Measurements from ENCODE around the gene CA4.

Gene CA4

GRCh38 chr17:60130466-60130865 is 19.3 kb upstream of the CA4 start:
- DNase-seq = no peak

DNA sequence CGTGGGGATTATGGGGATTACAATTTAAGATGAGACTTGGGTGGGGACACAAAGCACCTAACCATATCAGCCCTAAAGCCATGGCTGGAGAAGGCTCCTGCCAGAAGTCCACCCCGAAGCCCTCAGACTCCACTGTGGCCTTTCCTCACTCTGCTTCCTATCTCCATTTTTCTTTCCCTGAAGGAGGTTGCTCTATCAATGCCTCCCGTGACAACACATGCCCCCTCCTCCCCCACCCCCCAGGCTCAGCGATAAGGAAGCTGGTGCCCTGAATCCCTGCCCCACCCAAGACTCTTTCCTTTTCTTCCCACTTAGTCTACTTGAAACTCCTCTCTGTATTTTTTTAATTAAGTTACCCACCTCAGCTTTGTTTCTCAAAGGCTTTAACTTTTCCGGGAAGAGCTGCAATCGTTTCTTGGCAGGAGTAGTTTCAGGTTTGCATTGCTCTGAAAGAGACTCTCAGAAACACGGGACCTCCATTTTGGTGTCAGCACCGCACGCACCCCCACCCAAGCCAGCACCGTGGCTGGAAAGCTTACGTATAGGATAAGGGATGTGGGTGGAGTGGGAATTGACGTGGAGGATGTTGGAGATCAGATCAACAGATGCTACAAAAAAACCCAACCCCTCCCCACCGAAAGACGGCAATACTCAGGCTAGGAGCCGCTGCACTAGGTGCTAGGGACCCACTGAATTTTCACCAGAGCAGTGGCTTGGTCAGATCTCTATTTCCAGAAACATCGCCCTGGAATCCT is 15.2 kb upstream of the CA4 start:
- no peak for DNase-seq

DNA sequence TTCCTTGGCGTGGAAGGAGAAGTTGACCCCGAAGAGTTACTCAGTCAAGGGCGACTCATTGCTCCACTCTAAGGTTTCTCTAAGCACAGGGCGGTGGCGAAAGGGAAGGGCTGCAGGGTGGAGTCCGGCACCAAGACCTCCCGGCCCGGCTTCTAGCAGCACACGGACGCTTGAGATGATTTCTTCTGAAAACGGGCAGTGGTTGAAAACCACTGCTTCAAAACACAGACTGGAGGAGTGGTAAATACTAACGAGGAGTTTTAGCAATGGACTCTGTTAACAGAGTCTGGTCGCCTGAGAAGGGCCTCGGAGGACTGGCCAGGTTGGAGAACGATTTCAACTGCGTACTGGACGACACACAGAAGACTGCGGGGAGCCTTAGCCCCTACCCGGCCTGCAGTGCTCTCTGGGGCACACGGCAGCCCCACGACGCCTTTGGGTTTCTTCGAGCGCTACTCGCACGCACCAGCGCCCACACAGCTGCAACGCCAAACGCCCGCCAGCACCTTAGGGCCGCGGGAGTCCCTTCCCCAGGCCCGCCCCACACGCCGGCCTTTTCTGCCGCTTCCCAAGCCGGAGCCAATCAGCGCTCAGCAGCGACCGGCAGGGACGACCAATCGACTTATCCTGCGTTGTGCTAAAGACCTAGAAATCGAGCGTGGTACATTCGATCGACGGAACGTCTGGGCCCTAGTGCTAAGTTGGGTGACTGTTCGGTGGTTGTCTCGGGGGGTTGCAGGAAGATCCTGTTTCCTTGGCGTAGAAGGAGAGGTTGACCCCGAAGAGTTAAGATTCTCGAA is 14.4 kb upstream of the CA4 start:
- peak; percentile 75 to 78 for DNase-seq

DNA sequence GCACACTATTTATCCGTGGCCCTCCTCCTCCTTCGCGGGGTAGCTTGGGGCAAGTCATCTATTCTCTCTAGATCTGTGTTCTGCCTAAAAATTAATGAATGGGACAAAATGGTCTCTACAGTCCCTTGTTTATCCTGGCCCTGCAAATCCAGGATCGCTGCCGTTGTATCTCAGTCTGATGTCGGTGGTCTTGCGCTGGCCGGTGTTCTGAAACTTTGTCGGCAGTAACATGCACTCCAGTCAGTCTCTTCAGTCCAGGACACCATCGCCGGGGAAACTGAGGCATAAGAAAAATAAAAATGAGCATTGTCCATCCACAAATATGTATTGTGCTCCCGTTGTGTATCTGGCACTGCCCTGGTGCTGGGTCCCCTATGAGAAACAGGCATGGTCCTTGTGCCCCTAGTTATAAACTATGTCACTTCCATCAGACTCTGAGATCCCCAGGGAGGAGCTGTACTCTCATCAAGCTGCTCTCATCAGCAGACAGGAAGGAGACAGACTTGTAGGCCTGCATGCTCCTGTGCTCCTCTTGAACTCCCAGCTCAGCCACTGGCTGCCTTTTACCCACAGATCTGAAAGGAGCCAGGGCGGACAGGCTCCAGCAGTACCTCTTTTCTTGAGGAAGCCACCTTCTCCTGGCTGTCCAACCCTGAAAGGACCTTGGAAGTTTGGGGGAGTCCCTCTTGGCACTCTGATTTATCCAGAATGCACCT is 13.7 kb upstream of the CA4 start:
- no peak for DNase-seq

GRCh38 chr17:60137731-60138130 is 12.0 kb upstream of the CA4 start:
- no peak for DNase-seq

GRCh38 chr17:60138769-60139437 is 10.9 kb upstream of the CA4 start:
- no peak for DNase-seq

DNA sequence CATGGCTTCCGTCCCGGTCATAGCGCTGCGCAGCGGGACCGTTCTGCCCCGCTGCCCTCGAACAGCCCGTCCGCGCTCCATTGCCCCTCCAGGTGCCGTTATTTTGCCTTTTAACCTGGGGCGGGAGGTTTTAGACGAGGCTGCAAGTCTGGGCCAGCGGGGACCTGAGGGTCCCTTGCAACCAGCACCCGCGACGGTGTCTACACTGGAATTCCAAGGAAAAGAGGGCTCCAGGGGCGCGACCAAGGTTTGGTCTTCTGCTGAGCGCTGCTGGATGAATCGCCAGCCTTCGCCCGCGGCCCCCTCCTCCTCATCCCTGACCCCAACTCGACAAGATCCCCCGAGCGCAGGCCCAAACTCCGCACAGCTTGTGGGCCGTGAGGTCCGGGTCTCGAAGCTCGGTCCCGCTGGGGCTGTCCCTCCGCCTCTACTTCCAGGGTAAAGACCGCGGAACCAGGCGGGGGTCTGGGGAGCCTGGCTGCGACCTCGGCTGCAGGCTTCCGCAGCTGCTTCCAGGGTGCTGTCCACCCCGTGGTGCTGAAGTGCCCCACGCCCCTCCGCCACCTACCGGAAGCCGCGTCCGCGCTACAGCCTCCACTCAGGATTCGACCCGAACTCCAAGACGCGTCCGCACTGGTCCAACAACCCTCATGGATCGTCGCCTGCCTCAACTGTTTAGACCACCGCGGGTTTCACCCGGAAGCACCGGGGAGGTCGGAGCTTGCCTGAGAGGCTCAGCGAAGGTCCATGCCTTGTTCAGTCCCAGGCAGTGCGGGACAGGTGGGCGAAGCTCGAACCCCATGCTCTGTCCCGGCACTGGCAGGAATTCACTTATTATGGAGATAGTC is 10.1 kb upstream of the CA4 start:
- peak; percentile 58 to 61 for DNase-seq

- no peak for DNase-seq
Observed at GRCh38 chr17:60141111-60142018, 8.4 kb upstream of the CA4 start.

DNA sequence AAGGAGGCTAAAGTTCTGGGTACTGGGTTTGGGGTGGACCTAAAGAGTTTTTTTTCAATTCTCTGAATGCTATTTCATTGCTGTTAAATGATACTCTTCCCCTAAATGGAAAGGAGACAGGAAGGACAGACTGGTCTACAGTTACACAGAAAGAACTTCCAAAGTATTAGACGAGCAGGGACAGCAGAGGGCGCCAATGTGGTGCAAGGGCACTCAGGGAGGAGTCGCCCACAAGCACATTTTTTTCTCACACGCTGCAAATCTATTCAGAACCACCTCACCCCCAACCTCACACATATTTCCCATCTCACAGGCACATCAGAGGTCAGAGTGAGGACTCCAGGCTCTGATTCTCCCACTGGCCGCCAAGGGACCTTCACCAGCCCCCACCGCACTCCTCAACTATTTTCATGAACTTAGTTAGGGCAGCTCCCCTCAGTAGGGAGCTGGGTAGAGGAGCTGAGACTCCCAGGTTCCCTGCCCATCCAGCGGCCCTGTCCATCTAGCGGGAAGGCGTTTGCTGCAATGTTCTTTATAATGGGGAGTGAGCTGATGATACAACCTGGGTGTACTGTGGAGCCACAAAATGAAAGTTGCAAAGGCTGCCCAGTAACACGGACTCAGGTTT is 6.8 kb upstream of the CA4 start:
- DNase-seq = peak; percentile 76 to 83

DNA sequence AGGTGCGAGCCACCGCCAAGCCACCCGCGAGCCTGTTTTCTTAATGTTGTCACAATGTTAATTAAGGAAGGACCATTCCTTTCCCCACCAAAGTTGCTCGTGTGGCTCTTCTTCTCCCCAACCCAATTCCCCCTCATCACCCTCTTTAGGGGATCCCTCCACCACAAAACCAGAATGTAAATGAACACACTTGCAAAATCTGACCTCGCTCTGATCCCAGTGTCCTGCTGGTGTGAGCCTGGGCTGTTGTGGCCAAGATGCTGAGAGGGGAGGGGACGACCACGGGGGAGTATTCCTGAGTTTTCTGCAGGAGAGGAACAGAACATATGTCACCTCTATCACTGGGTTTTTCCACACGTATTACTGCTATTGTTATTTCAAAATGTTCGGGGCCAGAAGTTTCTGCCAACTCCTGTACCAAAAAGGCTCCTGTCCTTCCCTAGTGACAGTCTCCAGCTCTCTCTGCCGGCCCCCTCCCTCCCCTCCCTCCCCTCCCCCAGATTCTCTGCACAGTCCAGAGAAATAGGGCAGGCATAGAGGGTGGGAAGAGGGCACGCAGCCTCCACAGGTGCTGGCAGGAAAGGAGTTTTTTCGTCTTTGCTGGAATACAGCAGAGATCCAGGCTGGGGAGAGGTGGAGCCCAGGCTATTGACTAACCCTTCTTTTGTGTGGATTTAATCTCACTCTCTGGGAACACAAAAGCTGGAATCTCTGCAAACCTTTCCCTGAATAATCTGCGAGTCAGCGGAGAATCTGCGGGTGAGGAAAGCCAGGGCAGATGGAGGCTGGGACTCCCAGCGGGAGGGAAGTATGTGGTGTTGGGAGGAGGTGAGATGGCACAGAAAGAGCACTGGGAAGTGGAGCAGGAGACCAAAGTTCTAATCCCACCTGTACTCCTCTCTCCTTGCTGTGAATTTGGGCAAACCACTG is 4.5 kb upstream of the CA4 start:
- DNase-seq = no peak

- DNase-seq = no peak
Observed at GRCh38 chr17:60146206-60146605, 3.6 kb upstream of the CA4 start.

DNA sequence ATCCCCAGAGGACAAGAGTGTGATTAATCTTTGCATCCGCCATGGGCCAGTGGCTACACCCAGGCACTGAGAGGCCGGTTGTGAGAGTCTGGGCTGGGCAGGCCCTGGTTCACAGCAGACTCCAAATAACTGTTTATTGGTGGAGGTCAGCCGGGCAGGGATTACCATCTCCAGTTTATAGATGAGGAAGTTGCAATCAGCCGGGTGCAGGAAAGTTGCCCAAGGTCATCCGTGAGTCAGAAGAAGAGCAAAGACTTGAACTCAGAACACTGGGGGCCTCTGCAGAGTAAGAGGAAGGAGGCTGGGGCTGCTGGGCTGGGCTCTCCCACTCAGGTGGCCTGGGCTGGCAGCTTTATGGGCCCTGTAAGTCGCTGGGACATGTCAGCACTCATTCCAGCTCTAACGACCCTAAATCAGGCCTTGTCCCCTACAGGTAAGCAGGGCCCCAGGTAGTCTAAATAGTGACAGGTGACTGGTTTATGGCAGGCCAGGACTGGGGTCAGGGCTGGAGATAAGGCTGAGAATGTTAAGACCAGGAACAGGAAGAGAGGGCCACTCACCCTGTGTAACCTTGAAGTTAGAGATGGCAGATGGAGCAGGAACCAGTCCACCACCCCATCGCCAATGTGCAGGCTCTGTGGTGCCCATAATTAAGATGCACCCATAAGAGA is 2.1 kb upstream of the CA4 start:
- DNase-seq = no peak

DNA sequence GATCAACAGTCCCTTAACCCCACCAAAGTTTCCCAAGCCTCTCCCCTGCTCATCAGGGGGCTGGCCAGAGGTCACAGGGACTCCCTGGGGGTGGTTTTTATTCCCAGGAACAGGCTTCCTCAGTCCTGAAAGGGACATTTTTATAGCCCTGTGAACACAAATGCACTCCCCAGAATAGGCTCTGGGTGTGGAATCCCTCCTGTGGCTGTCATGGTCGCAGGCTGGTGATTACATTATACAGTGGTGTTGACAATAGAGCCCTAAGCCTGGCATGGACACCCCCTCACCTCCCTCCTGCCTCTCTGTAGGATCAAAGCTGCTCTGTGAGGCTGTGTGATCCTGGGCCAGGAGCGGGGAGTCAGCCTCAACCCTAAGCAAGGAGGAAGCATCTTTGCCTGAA is 1.4 kb upstream of the CA4 start:
- DNase-seq = no peak

GRCh38 chr17:60151355-60151754 is 1.6 kb downstream of the CA4 start:
- DNase-seq = no peak

GRCh38 chr17:60153606-60154390 is 4.0 kb downstream of the CA4 start:
- DNase-seq = no peak

DNA sequence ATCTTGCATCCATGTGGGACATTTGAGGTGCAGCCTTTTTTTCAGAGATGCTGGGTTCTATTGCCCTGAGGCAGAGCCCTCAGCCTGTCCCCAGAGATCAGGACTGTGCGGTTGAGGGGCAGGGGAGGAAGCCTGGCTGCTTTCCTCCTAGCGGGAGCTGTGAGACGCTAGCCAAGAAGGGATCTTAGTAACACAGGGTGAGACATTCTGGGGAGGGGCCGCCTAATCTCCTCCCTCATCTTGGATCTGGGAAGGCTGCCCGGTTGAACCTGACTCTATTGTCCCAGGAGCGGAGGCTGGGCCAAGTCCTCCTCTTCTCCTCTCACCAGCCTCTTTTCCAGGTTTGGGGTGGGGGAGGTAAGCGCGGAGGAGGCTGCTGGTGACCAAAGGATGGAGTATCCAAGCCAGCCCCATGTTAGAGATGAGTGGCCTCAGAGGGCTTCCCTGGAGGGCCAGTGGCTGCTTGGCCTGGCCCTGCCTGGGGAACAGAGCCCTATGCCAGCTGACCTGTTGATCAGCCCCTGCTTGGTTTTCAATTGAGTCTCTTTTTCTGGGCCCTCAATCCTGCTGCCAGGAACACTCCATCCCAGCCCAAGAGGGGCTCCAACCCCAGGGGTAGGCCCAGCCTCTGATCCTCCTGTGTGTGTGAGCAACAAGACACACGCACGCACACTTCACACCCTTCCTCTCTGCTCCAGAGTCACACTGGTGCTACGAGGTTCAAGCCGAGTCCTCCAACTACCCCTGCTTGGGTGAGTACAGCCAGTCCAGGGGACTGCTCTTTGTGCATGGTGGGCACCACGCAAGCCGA is 5.0 kb downstream of the CA4 start:
- DNase-seq = no peak

- no peak for DNase-seq
Observed at GRCh38 chr17:60155427-60155814, 5.6 kb downstream of the CA4 start.

Measured in stimulated activated CD4-positive, alpha-beta T cell treated with anti-CD3 and anti-CD28 coated beads, Interleukin-2, amount 100 ng/mL, for 48 hours (primary cell).